ENCODE results near the gene CYFIP1.
"Not testable (repeated sequence)": the region's sequence is repeated elsewhere in the genome, so short reads cannot be mapped to it uniquely, and the experiment has no call there.

CYFIP1 gene

GRCh38 chr15:22980189-22981050 lies at the start of gene CYFIP1:
CYFIP1 (minus strand) TSS chr15:22980368; CDS start chr15:22947285, 33,083 bp downstream.
- peak within 1 kb of the TSS; percentile 77 for H3K4me3 ChIP-seq (ENCODE audit: low read depth, low read length)
- TF ChIP-seq, protein P1, sequence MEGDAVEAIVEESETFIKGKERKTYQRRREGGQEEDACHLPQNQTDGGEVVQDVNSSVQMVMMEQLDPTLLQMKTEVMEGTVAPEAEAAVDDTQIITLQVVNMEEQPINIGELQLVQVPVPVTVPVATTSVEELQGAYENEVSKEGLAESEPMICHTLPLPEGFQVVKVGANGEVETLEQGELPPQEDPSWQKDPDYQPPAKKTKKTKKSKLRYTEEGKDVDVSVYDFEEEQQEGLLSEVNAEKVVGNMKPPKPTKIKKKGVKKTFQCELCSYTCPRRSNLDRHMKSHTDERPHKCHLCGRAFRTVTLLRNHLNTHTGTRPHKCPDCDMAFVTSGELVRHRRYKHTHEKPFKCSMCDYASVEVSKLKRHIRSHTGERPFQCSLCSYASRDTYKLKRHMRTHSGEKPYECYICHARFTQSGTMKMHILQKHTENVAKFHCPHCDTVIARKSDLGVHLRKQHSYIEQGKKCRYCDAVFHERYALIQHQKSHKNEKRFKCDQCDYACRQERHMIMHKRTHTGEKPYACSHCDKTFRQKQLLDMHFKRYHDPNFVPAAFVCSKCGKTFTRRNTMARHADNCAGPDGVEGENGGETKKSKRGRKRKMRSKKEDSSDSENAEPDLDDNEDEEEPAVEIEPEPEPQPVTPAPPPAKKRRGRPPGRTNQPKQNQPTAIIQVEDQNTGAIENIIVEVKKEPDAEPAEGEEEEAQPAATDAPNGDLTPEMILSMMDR (IDR thresholded peaks at IDR 0.05; ENCODE audit: low read depth, low read length), result no peak

DNA sequence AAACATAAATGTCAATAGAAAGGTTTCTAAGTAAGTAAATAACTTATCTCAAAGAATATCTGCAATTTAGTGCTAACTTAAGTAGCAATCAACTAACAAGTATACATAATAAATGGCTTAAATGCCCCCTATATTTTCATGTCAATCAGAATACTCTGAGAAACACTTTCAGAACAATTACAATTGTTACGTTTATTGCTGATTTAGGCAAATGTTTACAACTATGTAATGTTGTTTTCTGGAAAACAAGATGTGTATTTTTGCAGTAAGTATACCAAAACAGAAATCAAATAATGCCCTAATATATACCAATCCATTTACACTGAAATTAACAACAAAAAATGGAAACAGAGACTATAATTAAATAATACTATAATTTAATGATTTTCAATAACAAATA lies 46.0 kb upstream of the CYFIP1 start:
- TF ChIP-seq, protein P1 (IDR thresholded peaks at IDR 0.05; ENCODE audit: low read depth, low read length), result no peak
- no peak overlapping the region for H3K4me3 ChIP-seq (ENCODE audit: low read depth, low read length)

DNA sequence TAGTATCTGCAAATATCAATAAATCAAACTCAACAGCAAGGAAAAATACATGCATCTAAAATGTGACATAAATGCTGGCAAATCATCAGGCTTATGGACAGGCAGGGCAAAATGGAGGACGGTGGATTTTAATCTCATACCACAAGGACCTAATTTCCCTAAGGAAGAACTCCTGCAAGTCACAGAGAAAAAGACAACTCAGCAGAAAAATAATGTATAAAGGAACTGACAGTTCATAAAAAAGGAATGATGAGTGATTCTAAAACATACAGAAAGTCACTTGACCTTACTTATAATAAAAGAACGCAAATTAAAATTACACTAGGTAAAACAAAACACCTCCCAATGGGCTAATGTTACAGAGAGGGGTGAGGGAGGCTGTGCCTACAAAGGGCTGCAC lies 42.0 kb upstream of the CYFIP1 start:
- TF ChIP-seq, protein P1 (IDR thresholded peaks at IDR 0.05; ENCODE audit: low read depth, low read length), result no peak
- H3K4me3 ChIP-seq (ENCODE audit: low read depth, low read length), result no peak overlapping the region

GRCh38 chr15:23014394-23015000 lies 34.3 kb upstream of the CYFIP1 start:
- TF ChIP-seq, protein P1 (IDR thresholded peaks at IDR 0.05; ENCODE audit: low read depth, low read length), result no peak

DNA sequence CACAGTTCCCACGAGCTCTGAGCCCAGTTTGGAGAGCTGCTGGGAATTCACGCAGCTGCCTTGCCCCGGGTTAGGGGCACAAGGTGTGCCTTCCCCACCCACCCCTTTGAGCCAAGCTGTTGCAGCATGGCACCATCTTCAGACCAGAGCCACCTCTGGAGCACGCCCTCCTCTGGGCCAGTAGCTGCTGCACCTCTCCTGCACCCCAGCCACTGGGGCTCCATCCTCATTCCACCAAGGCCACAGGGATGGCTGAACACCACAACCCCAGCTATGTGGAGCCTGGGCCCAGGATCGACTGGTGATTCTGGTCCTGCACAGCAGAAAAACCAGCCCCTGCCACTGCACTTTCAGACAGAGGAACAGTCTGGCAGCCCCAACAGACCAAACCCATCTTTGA lies 33.5 kb upstream of the CYFIP1 start:
- H3K4me3 ChIP-seq (ENCODE audit: low read depth, low read length), result no peak overlapping the region
- TF ChIP-seq, protein P1 (IDR thresholded peaks at IDR 0.05; ENCODE audit: low read depth, low read length), result no peak

More at GRCh38 chr15:23014394-23015000, 34.3 kb upstream of the CYFIP1 start:
- H3K4me3 ChIP-seq (ENCODE audit: low read depth, low read length), result no peak overlapping the region

GRCh38 chr15:23012616-23013015 lies 32.4 kb upstream of the CYFIP1 start:
- H3K4me3 ChIP-seq (ENCODE audit: low read depth, low read length), result not testable (repeated sequence)

GRCh38 chr15:23003736-23004135 lies 23.6 kb upstream of the CYFIP1 start:
- H3K4me3 ChIP-seq (ENCODE audit: low read depth, low read length), result no peak overlapping the region
- TF ChIP-seq, protein P1 (IDR thresholded peaks at IDR 0.05; ENCODE audit: low read depth, low read length), result no peak
